ENCODE results near the gene NOTCH1.

The NOTCH1 gene

DNA sequence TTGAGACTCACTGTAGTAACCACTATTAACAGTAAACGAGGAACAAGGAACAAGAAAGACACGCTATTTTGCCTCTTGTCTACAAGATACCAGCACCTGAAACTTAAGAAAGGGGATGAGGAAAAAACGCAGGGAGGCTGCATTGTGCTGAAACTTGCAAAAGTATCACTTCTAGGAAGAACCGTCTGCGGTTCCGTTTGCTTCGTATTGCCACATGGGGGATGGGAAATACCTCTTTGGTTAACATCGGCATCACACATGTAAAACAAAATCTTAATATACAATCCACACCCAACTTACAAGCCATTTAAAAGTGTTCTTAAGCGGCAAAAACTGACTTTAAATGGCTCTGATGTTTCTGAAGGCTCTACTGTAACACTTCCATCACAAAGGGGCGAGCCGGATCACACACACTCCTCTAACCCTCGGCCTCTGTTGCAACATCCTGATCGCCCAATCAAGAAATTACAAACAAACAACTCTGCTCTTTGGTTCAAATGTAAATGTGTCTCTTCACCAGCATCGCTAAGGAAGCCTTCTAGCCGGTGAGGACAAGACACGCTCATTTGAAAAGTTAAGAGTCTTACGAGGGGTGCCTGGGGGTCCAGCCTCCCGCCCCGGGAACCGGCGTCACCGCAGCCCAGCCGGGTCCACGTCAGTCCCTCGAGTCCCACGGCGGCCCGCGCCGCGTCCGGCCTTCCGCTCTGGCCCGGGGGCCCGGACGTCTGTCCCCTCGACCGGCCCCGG, 63.6 kb downstream of the NOTCH1 start:
- Histone ChIP-seq H3K18ac (ENCODE audit: low read length) (peak overlapping the region; percentile 96), H2AK5ac (ENCODE audit: low read length) (no peak overlapping the region), H2BK15ac (replicated peaks; ENCODE audit: low read depth) (no peak overlapping the region), H3K79me1 (ENCODE audit: low read length) (peaks cover 8% of the 10 kb centered on the region), H3K9ac (ENCODE audit: low read length) (peak overlapping the region; percentile 79), H3K4ac (ENCODE audit: low read depth, low read length) (peak overlapping the region; percentile 92), H3K23ac (ENCODE audit: low read length) (no peak overlapping the region), H4K8ac (ENCODE audit: low read depth, low read length) (no peak overlapping the region), H2BK5ac (ENCODE audit: low read length) (no peak overlapping the region), H3K27me3 (ENCODE audit: insufficient read depth, low read length, poor library complexity) (no peaks in the 10 kb centered on the region), H2BK120ac (ENCODE audit: low read depth, low read length) (no peak overlapping the region), H3K4me2 (ENCODE audit: low read length) (peak overlapping the region; percentile 89), H4K5ac (ENCODE audit: low read length) (no peak overlapping the region), H3K56ac (ENCODE audit: low read length) (peak overlapping the region; percentile 85), H3K4me3 (ENCODE audit: low read length) (peak overlapping the region; percentile 99), H3K27ac (ENCODE audit: low read depth, low read length) (peak overlapping the region; percentile 92), H3K79me2 (ENCODE audit: control insufficient read depth, insufficient read depth, low read length) (peaks cover 48% of the 10 kb centered on the region), H3K36me3 (ENCODE audit: control insufficient read depth, insufficient read depth, low read length) (peaks cover 4% of the 10 kb centered on the region), H3K4me1 (ENCODE audit: control insufficient read depth, low read depth, low read length) (peaks cover 2% of the 10 kb centered on the region)
- peak; percentile 57 for DNase-seq
- no CpG with 5 or more reads among the region's 39 CpGs for WGBS (ENCODE audit: extremely low coverage, insufficient coverage, low lambda C conversion rate)

DNA sequence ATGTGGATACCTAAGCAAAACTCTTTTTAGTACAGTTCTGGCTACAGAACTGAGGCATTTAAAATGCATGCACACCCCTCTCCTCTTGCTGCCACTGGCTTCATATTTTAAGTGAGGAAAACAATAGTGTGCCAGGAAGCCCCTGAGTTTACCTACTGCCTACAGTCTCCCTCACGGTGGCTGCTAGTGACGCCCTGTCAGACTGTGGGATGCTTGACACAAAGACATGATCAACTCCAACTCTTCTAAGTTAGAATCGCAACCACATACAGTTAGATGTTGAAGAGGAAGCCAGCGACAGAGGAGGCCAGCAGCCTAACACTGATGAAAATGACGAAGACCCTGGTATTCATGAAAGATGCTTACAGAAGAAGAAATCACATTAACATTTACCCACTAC, 64.3 kb downstream of the NOTCH1 start:
- peaks cover 7% of the 10 kb centered on the region for H3K36me3 ChIP-seq (ENCODE audit: control insufficient read depth, insufficient read depth, low read length)
- WGBS (ENCODE audit: extremely low coverage, insufficient coverage, low lambda C conversion rate): no CpG with 5 or more reads among the region's 5 CpGs

DNA sequence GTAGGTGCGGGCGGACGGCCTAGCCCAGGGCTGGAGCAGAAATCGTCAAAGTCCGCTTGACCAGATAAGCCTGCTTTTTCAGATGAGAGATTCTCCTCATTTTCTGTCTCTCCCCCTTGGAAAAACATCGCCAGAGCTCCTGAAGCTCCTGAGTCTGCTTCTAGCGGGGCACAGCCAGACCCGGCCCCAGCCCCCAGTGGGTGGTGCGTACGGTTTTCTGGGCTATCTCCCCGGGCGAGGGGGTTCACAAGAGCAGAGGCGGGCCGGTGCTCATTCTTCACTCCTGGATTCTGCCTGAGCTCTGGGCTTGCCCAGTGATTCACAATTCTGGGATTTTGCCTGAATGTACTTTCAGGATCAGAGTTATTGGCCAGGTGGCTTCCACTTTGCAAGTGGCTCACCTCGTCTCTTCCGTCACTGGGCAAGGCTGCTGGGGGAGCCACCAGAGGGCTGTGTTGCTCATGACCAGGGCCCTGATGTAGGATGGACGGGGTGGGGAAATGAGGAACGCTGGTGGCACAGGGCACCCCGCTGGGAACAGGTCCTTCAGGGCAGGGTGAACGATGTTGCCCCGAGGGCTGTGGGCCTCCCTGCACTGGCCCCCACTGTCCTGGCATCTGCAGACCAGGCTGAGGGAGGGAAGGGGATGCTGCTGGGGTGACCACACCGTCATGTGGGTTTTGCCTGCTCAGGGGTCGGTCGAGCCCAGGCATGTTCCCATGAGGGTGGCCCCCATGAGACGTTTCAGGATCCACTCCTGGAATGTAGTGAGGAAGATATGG, 69.3 kb downstream of the NOTCH1 start:
- Histone ChIP-seq H3K4me1 (ENCODE audit: control insufficient read depth, low read depth, low read length) (peaks cover under 1% of the 10 kb centered on the region), H4K8ac (ENCODE audit: low read depth, low read length) (no peak overlapping the region), H2BK120ac (ENCODE audit: low read depth, low read length) (no peak overlapping the region), H2BK15ac (replicated peaks; ENCODE audit: low read depth) (no peak overlapping the region), H3K9ac (ENCODE audit: low read length) (no peak overlapping the region), H3K56ac (ENCODE audit: low read length) (no peak overlapping the region), H3K27me3 (ENCODE audit: insufficient read depth, low read length, poor library complexity) (no peaks in the 10 kb centered on the region), H2AK5ac (ENCODE audit: low read length) (no peak overlapping the region), H3K4me3 (ENCODE audit: low read length) (no peak overlapping the region), H2BK5ac (ENCODE audit: low read length) (no peak overlapping the region), H3K79me1 (ENCODE audit: low read length) (peaks cover 27% of the 10 kb centered on the region), H3K4me2 (ENCODE audit: low read length) (no peak overlapping the region), H3K36me3 (ENCODE audit: control insufficient read depth, insufficient read depth, low read length) (peaks cover 32% of the 10 kb centered on the region), H3K18ac (ENCODE audit: low read length) (no peak overlapping the region), H3K27ac (ENCODE audit: low read depth, low read length) (no peak overlapping the region), H3K79me2 (ENCODE audit: control insufficient read depth, insufficient read depth, low read length) (peaks cover 60% of the 10 kb centered on the region), H4K5ac (ENCODE audit: low read length) (no peak overlapping the region), H3K23ac (ENCODE audit: low read length) (no peak overlapping the region), H3K4ac (ENCODE audit: low read depth, low read length) (no peak overlapping the region)
- no peak for DNase-seq
- no CpG with 5 or more reads among the region's 25 CpGs for WGBS (ENCODE audit: extremely low coverage, insufficient coverage, low lambda C conversion rate)

More for the DNA sequence above, 64.3 kb downstream of the NOTCH1 start:
- H3K79me1 ChIP-seq (ENCODE audit: low read length): peaks cover 10% of the 10 kb centered on the region
- H3K23ac ChIP-seq (ENCODE audit: low read length): no peak overlapping the region
- H3K56ac ChIP-seq (ENCODE audit: low read length): peak overlapping the region; percentile 85
- no peak overlapping the region for H2BK15ac ChIP-seq (replicated peaks; ENCODE audit: low read depth)
- no peak for DNase-seq
- peak overlapping the region; percentile 4 for H3K4me3 ChIP-seq (ENCODE audit: low read length)
- H3K4ac ChIP-seq (ENCODE audit: low read depth, low read length): no peak overlapping the region
- no peak overlapping the region for H2AK5ac ChIP-seq (ENCODE audit: low read length)
- no peak overlapping the region for H3K18ac ChIP-seq (ENCODE audit: low read length)
- no peaks in the 10 kb centered on the region for H3K27me3 ChIP-seq (ENCODE audit: insufficient read depth, low read length, poor library complexity)
- no peak overlapping the region for H4K8ac ChIP-seq (ENCODE audit: low read depth, low read length)
- H4K5ac ChIP-seq (ENCODE audit: low read length): no peak overlapping the region
- peak overlapping the region; percentile 79 for H3K9ac ChIP-seq (ENCODE audit: low read length)
- peak overlapping the region; percentile 89 for H3K4me2 ChIP-seq (ENCODE audit: low read length)
- H2BK120ac ChIP-seq (ENCODE audit: low read depth, low read length): no peak overlapping the region
- no peak overlapping the region for H3K27ac ChIP-seq (ENCODE audit: low read depth, low read length)
- peaks cover 2% of the 10 kb centered on the region for H3K4me1 ChIP-seq (ENCODE audit: control insufficient read depth, low read depth, low read length)
- no peak overlapping the region for H2BK5ac ChIP-seq (ENCODE audit: low read length)
- peaks cover 48% of the 10 kb centered on the region for H3K79me2 ChIP-seq (ENCODE audit: control insufficient read depth, insufficient read depth, low read length)

DNA sequence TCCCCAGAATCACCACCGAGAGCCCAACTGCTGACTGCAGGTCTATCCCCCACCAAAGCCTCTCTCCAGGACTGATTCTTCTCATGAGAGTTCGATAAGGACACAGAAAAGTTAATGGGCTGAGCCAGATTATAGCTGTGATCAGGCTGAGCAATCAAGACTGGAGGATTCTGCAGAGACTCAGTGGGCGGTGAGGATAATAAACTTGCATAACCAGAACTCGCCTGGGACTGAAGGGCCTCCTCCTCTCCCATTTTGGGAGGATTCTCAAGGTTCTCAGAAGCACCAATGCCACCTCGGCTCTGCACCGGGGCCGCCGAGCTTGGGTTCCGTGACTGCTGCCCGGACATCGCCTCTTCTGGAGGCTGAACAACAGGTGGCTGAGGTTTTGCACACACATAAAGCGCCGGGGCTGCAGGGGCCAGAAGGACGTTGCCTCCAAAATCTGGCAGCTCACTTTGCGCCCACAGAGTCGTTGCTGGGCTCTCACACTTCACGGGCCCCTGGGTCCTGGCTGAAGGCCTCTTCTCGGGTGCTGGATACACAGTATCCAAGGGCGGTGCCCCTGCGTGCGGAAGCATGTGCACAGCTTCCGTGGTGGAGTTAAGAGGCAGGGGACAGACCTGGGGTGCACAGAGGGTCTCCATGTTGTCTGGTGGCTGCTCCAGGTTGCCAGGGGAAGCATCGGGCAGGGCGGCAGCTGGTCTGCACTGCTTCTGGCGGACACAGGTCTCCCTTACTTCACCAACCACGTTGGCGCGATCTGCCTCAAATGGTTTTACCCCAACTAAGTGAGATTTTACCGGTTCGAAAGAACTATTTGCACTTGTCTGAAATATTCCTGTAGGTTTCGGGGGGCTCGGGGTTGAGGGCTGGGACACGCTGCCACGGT, 70.6 kb downstream of the NOTCH1 start:
- Histone ChIP-seq H3K56ac (ENCODE audit: low read length) (no peak overlapping the region), H2BK120ac (ENCODE audit: low read depth, low read length) (no peak overlapping the region), H3K23ac (ENCODE audit: low read length) (no peak overlapping the region), H3K9ac (ENCODE audit: low read length) (no peak overlapping the region), H3K4me3 (ENCODE audit: low read length) (no peak overlapping the region), H3K4me1 (ENCODE audit: control insufficient read depth, low read depth, low read length) (no peaks in the 10 kb centered on the region), H3K27ac (ENCODE audit: low read depth, low read length) (no peak overlapping the region), H3K4ac (ENCODE audit: low read depth, low read length) (no peak overlapping the region), H4K8ac (ENCODE audit: low read depth, low read length) (no peak overlapping the region), H3K36me3 (ENCODE audit: control insufficient read depth, insufficient read depth, low read length) (peaks cover 34% of the 10 kb centered on the region), H3K4me2 (ENCODE audit: low read length) (no peak overlapping the region), H3K18ac (ENCODE audit: low read length) (no peak overlapping the region), H2BK15ac (replicated peaks; ENCODE audit: low read depth) (no peak overlapping the region), H2BK5ac (ENCODE audit: low read length) (no peak overlapping the region), H2AK5ac (ENCODE audit: low read length) (no peak overlapping the region), H3K79me1 (ENCODE audit: low read length) (peaks cover 27% of the 10 kb centered on the region), H3K79me2 (ENCODE audit: control insufficient read depth, insufficient read depth, low read length) (peaks cover 54% of the 10 kb centered on the region), H4K5ac (ENCODE audit: low read length) (no peak overlapping the region), H3K27me3 (ENCODE audit: insufficient read depth, low read length, poor library complexity) (no peaks in the 10 kb centered on the region)
- DNase-seq: no peak
- no CpG with 5 or more reads among the region's 34 CpGs for WGBS (ENCODE audit: extremely low coverage, insufficient coverage, low lambda C conversion rate)

DNA sequence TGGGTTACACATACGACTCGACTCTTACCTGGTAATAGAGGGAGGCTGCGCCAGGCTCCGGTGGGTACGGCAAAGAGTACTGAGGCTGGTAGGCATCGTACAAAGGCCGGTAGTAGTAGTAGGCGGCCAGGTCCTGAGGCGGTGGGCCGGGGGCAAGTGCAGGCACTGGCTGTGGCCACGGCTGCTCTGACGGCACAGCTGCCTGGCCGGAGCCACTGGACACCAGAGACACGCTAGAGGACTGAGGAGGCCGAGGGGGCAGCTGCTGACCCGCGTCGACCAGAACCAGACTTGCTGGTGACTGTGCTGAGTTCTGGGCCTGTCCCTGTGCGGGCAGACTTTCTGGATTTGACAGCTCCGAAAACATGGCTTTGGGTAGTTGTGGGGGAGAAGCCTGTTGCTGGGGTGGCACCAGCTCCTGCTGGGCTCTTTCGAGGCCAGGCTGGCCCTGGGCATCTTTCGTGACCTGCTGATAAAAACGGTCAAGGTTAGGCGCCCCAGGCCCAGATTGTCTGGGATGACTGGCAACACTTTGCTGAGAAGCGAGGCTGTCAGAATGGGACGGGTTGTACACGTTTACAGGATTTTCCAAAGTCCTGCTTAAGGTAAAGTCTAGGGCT, 71.7 kb downstream of the NOTCH1 start:
- no peak overlapping the region for H3K23ac ChIP-seq (ENCODE audit: low read length)
- no peak overlapping the region for H2BK5ac ChIP-seq (ENCODE audit: low read length)
- H3K27ac ChIP-seq (ENCODE audit: low read depth, low read length): no peak overlapping the region
- no CpG with 5 or more reads among the region's 27 CpGs for WGBS (ENCODE audit: extremely low coverage, insufficient coverage, low lambda C conversion rate)
- H2AK5ac ChIP-seq (ENCODE audit: low read length): no peak overlapping the region
- no peak overlapping the region for H3K4me3 ChIP-seq (ENCODE audit: low read length)
- no peak for DNase-seq
- no peak overlapping the region for H4K5ac ChIP-seq (ENCODE audit: low read length)
- H3K79me2 ChIP-seq (ENCODE audit: control insufficient read depth, insufficient read depth, low read length): peaks cover 46% of the 10 kb centered on the region
- no peak overlapping the region for H2BK120ac ChIP-seq (ENCODE audit: low read depth, low read length)
- H4K8ac ChIP-seq (ENCODE audit: low read depth, low read length): no peak overlapping the region
- H3K9ac ChIP-seq (ENCODE audit: low read length): no peak overlapping the region
- no peak overlapping the region for H3K18ac ChIP-seq (ENCODE audit: low read length)
- peaks cover 30% of the 10 kb centered on the region for H3K79me1 ChIP-seq (ENCODE audit: low read length)
- H2BK15ac ChIP-seq (replicated peaks; ENCODE audit: low read depth): no peak overlapping the region
- H3K4me1 ChIP-seq (ENCODE audit: control insufficient read depth, low read depth, low read length): no peaks in the 10 kb centered on the region
- no peaks in the 10 kb centered on the region for H3K27me3 ChIP-seq (ENCODE audit: insufficient read depth, low read length, poor library complexity)
- H3K56ac ChIP-seq (ENCODE audit: low read length): no peak overlapping the region
- no peak overlapping the region for H3K4ac ChIP-seq (ENCODE audit: low read depth, low read length)
- peaks cover 37% of the 10 kb centered on the region for H3K36me3 ChIP-seq (ENCODE audit: control insufficient read depth, insufficient read depth, low read length)
- no peak overlapping the region for H3K4me2 ChIP-seq (ENCODE audit: low read length)

All from mesendoderm (in vitro differentiated cells).